ENCODE data around the gene ENAH.

DNA sequence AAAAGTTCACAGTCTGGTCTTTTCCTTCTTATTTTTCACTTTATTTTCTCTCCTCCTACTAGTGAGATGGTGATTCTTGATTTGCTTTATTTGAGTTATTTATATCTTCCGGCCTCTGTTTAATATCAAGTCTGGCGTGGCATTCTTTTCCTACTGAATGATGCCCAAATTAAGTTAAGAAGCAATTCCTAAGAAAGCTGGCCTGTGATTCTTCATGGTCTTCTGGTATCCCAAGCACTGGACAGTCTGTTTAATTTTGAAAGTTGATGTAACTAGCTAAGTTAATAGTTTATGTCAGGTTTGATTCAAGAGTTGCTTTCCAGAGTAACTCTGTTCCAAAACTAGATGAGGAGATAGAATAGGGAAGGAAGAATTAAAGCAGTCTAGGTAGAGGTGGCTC is 9.2 kb upstream of the ENAH start:
- TF ChIP-seq, protein P1, sequence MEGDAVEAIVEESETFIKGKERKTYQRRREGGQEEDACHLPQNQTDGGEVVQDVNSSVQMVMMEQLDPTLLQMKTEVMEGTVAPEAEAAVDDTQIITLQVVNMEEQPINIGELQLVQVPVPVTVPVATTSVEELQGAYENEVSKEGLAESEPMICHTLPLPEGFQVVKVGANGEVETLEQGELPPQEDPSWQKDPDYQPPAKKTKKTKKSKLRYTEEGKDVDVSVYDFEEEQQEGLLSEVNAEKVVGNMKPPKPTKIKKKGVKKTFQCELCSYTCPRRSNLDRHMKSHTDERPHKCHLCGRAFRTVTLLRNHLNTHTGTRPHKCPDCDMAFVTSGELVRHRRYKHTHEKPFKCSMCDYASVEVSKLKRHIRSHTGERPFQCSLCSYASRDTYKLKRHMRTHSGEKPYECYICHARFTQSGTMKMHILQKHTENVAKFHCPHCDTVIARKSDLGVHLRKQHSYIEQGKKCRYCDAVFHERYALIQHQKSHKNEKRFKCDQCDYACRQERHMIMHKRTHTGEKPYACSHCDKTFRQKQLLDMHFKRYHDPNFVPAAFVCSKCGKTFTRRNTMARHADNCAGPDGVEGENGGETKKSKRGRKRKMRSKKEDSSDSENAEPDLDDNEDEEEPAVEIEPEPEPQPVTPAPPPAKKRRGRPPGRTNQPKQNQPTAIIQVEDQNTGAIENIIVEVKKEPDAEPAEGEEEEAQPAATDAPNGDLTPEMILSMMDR (IDR thresholded peaks at IDR 0.05; ENCODE audit: insufficient read depth, low read depth, low read length), result no peak
- TF ChIP-seq EZH2 (IDR thresholded peaks at IDR 0.05; ENCODE audit: insufficient read depth, low read length), result no peak
